Heart left ventricle (tissue), 16 donors: ENCODE data around the gene SMARCA2. TPM values are rescaled to one million over a fixed set of nuclear protein-coding genes. Genes with fewer than 3 reads are reported as not detected.

Source experiments
- ATAC-seq, 4 donors: fragments of 200-7000 bp; cut with Tn5 transposase; one replicate each; pipeline ENCODE4 v1.9.1; 2020 to 2022; ENCODE audit warnings: moderate library complexity in 4 of 4, mild to moderate bottlenecking in 3 of 4, moderate number of reproducible peaks in 1 of 4
- DNase-seq, 5 donors: peaks; one replicate each; pipeline ENCODE4 v3.0.0-alpha.2; 2020
- H3K27ac ChIP-seq, 12 donors: fragments of 200-600 bp; sonication (generic) in 4 of 12; one replicate each; pipeline versions ENCODE4 v1.5.0 to v1.8.0; 2016 to 2022; ENCODE audit warnings: mild to moderate bottlenecking in 2 of 12
- H3K27me3 ChIP-seq, 9 donors: fragments of 200-600 bp; sonication (generic) in 2 of 9; one replicate each; pipeline versions ENCODE4 v1.5.1 to v1.8.0; 2016 to 2022; ENCODE audit warnings: mild to moderate bottlenecking in 3 of 9
- H3K36me3 ChIP-seq, 9 donors: fragments of 200-600 bp; sonication (generic) in 2 of 9; one replicate each; pipeline versions ENCODE4 v1.5.0 to v1.8.0; 2018 to 2022; ENCODE audit warnings: mild to moderate bottlenecking in 2 of 9
- H3K4me1 ChIP-seq, 12 donors: fragments of 200-600 bp; sonication (generic) in 4 of 12; one replicate each; pipeline versions ENCODE4 v1.5.0 to v1.8.0; 2016 to 2022; ENCODE audit warnings: mild to moderate bottlenecking in 3 of 12
- H3K4me3 ChIP-seq, 12 donors: fragments of 200-600 bp; sonication (generic) in 4 of 12; one replicate each; pipeline versions ENCODE4 v1.5.0 to v1.8.0; 2017 to 2022; ENCODE audit warnings: mild to moderate bottlenecking in 9 of 12, moderate library complexity in 4 of 12
- H3K9me3 ChIP-seq, 12 donors: fragments of 200-600 bp; sonication (generic) in 4 of 12; one replicate each; pipeline versions ENCODE4 v1.5.0 to v1.8.0; 2016 to 2022; ENCODE audit warnings: mild to moderate bottlenecking in 1 of 12
- POLR2A ChIP-seq, 2 donors: fragments of 450-650 bp; IDR thresholded peaks; one replicate each; pipeline ENCODE4 v1.6.1; 2017; ENCODE audit warnings: antibody characterized with exemption in 2 of 2, mild to moderate bottlenecking in 2 of 2, moderate library complexity in 2 of 2
- WGBS, 4 donors: extraction: QIAGEN DNeasy Blood & Tissue Kit in 2 of 4; methylation state at CpG; one replicate each; pipeline versions ENCODE4 v1.1.5 to v1.1.7; 2013 to 2018; 5-methylcytosine and 5-hydroxymethylcytosine counted together
- intact Hi-C, 10 donors: fragments of 100-400 bp; cut with DNase I; formaldehyde crosslinking; loops; one replicate each; pipeline versions ENCODE4 v1.11.1 to v1.14.2; 2022
- polyA plus RNA-seq, 2 donors: library from polyadenylated mRNA; stranded (reverse); fragments of 200-250 nt; gene quantifications; one replicate each; pipeline ENCODE4 v1.2.3, GENCODE V29; 2013
- total RNA-seq, 9 donors: library from RNA; depleted of rRNA in 2 of 9; stranded (reverse); fragments of >200 nt in 2 of 9; fragmentation: NEBNext Ultra II Directional in 3 of 9; extraction: Animal tissue kit (Norgen Biotek cat#: 25700) in 3 of 9; gene quantifications; one replicate each; pipeline versions ENCODE4 v1.1.0 to v1.2.4, GENCODE V29; 2016 to 2023
- TF ChIP-seq, protein P1 (sequence below), 12 donors: fragments of 200-600 bp; sonication (generic) in 4 of 12; IDR thresholded peaks; one replicate each; pipeline versions ENCODE4 v1.5.0 to v1.8.0; 2018 to 2022; ENCODE audit warnings: antibody characterized with exemption in 12 of 12, mild to moderate bottlenecking in 5 of 12
- donor health status: ischemic (EF 13 %, LVEDD 7.1; RV severe dilation, severe dysfunction).
- donor health status: healthy with polysubstance abuse.
- donor health status: DM: no; HTN: yes; CAD: no.
- donor health status: DM: no; HTN: no; CAD: no.
- donor health status: ischemic (EF 25% LVEDD 6.9; RV normal size, moderate dysfunction).
- donor health status: ischemic (EF 25% LVEDD 5.7; RV mildly dilated, moderate dysfunction).
- donor health status: healthy.
- donor health status: DM: yes; HTN: yes; CAD: no.
- donor health status: ischemic (EF 35%, LVEDD 5.7; RV mildly dilated, moderate dysfunction).
- donor health status: nonischemic (EF 11% LVEDD 7.7; RV severe dilation, severe dysfunction).
- donor health status: DM: yes; HTN: yes; CAD: no.
- donor health status: PGD.
- donor health status: ischemic (EF 29% LVEDD 5.4; RV normal size, mild dysfunction).
- donor health status: nonischemic (EF 23%, LVEDD 6.1; RV moderate dilation, normal function).

Gene SMARCA2
- total and polyA plus RNA-seq, 11 donors: 29.3 to 149 (median 103) TPM

DNA sequence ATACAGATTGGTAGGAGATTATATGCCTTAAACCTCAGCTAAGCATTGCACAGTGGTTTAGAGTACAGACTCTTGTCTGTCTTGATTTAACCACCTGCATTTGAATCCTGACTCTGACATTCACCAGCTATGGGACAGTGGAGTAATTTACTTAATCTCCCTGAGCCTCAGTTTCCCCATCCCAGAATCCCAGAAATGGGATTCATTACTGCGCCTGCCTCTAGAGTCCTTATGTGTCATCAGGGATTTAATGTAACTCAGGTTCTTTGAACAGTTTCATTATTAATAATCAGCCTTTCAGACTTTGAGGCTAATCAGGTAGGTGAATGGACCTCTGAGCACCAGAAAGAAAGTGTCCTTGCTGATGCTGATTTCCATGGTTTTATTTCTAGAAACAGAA lies 149.1 kb downstream of the SMARCA2 start:
- H3K36me3 ChIP-seq: peaks cover 0 to 53% (median 40%) of the 10 kb centered on the region in 9 donors
- TF ChIP-seq, protein P1, sequence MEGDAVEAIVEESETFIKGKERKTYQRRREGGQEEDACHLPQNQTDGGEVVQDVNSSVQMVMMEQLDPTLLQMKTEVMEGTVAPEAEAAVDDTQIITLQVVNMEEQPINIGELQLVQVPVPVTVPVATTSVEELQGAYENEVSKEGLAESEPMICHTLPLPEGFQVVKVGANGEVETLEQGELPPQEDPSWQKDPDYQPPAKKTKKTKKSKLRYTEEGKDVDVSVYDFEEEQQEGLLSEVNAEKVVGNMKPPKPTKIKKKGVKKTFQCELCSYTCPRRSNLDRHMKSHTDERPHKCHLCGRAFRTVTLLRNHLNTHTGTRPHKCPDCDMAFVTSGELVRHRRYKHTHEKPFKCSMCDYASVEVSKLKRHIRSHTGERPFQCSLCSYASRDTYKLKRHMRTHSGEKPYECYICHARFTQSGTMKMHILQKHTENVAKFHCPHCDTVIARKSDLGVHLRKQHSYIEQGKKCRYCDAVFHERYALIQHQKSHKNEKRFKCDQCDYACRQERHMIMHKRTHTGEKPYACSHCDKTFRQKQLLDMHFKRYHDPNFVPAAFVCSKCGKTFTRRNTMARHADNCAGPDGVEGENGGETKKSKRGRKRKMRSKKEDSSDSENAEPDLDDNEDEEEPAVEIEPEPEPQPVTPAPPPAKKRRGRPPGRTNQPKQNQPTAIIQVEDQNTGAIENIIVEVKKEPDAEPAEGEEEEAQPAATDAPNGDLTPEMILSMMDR (IDR thresholded peaks at IDR 0.05): no peak
- TF ChIP-seq POLR2A (IDR thresholded peaks at IDR 0.05): no peak
- H3K4me3 ChIP-seq: no peak overlapping the region
- no peak for DNase-seq
- no peaks in the 10 kb centered on the region for H3K27me3 ChIP-seq
- WGBS, 4 donors: 100% methylated on average over 1 of the region's 1 CpG
- no peaks in the 10 kb centered on the region for H3K9me3 ChIP-seq
- H3K4me1 ChIP-seq: peaks cover 0 to 31% (median 11%) of the 10 kb centered on the region in 12 donors
- ATAC-seq: no peak
- intact Hi-C loops: loop anchor here in 2 of 10 donors (5.0 to 10.0 kb wide), 2 partner anchors 59 to 78 kb away; no protein-coding TSS in a partner anchor
- no peak overlapping the region for H3K27ac ChIP-seq

DNA sequence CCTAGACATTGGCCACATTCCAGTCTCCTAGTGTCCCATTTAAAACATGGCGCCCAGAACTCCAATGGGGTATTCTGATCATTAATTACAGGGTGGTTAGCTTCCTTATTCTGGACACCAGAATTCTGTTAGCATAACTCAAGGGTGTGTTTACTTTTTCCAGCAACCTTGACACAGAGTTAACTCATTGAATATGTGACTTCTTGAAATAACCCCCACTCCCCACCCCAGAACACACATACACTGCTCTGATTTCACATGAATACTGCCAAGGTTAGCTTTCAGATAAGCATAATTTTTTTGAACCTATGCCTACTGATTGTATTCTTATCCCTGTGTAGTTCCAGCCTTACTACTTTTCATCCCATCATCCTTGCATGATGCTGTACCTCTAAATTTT lies 151.1 kb downstream of the SMARCA2 start:
- ATAC-seq (no peak), DNase-seq (no peak)
- no peak overlapping the region for H3K4me3 ChIP-seq
- TF ChIP-seq POLR2A (IDR thresholded peaks at IDR 0.05): no peak
- TF ChIP-seq, protein P1 (IDR thresholded peaks at IDR 0.05): no peak
- no peak overlapping the region for H3K27ac ChIP-seq
- no peaks in the 10 kb centered on the region for H3K9me3 ChIP-seq
- peaks cover 0 to 11% (median 3%) of the 10 kb centered on the region in 12 donors for H3K4me1 ChIP-seq
- intact Hi-C loops: loop anchor here in 1 of 10 donors (10.0 kb wide), 1 partner anchor 61 kb away; no protein-coding TSS in a partner anchor
- no peaks in the 10 kb centered on the region for H3K27me3 ChIP-seq
- peaks cover 0 to 72% (median 52%) of the 10 kb centered on the region in 9 donors for H3K36me3 ChIP-seq
- WGBS, 4 donors: 93 to 100% (median 98%) methylated on average over 1 of the region's 1 CpG

DNA sequence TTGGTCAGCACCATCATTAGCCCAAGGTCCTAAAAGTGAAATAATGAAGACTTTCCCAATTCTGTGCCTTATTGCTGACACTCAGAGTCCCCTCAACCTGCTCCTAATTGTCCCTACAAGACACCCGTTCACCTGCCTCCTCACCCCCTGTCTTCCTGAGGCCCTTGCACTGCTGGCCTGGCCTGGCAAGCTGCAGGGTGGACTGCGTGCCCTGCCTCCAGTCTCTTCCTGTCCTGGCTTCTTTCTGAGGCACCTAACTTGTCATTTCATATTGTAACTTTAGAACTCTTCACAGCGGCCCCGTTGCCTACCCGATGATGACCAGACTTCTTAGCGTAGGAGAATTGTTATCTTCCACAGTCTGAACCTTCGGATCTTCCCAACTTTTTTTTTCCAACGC lies 153.9 kb downstream of the SMARCA2 start:
- Histone ChIP-seq H3K36me3 (peaks cover 0 to 62% (median 33%) of the 10 kb centered on the region in 9 donors), H3K9me3 (no peaks in the 10 kb centered on the region), H3K27me3 (no peaks in the 10 kb centered on the region), H3K4me1 (peaks cover 0 to 21% (median 3%) of the 10 kb centered on the region in 12 donors), H3K27ac (no peak overlapping the region), H3K4me3 (no peak overlapping the region)
- ATAC-seq: peak in 3 of 4 donors; percentile 52 to 65 (median 62)
- DNase-seq: peak in 1 of 5 donors; percentile 31
- intact Hi-C loops: loop anchor here in 1 of 10 donors (10.0 kb wide), 1 partner anchor 64 kb away; no protein-coding TSS in a partner anchor
- 53 to 71% (median 61%) methylated on average over 8 of the region's 8 CpGs for WGBS, 4 donors
- TF ChIP-seq, protein P1 (IDR thresholded peaks at IDR 0.05): no peak
- no peak for TF ChIP-seq POLR2A (IDR thresholded peaks at IDR 0.05)

DNA sequence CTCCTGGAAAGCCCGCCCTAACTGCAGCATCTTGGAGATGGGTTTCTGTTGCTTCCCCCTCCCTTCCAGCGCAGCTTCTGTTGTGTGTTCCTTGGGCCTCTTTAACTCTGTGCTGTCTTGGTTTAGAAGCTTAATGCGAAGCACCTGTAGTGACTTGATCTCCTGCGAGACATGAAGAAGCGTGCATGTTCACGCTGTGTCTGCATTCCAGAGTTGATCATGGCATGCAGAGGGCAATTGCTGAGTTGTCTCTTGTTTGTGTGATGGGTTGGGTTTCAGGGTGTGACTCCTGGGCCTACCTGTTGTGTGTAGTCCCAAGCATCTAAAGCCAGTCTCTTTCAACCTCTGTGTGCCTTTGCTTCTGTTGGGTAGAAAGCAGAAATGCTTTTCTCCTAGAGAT lies 155.6 kb downstream of the SMARCA2 start:
- Histone ChIP-seq H3K27me3 (no peaks in the 10 kb centered on the region), H3K27ac (no peak overlapping the region), H3K4me1 (peaks cover 0 to 21% (median 3%) of the 10 kb centered on the region in 12 donors), H3K9me3 (no peaks in the 10 kb centered on the region), H3K36me3 (peaks cover 0 to 55% (median 25%) of the 10 kb centered on the region in 9 donors), H3K4me3 (no peak overlapping the region)
- intact Hi-C loops: no loop called here
- DNase-seq (no peak), ATAC-seq (no peak)
- 91 to 99% (median 98%) methylated on average over 6 of the region's 6 CpGs for WGBS, 4 donors
- TF ChIP-seq, protein P1 (IDR thresholded peaks at IDR 0.05): no peak
- no peak for TF ChIP-seq POLR2A (IDR thresholded peaks at IDR 0.05)
